GDM1 (cell line): ENCODE results near the gene ZDHHC12.

Experiments
- DNase-seq: peaks from one replicate; lab custom pipeline; 2025; lab: John Stamatoyannopoulos, UW

Gene ZDHHC12

DNA sequence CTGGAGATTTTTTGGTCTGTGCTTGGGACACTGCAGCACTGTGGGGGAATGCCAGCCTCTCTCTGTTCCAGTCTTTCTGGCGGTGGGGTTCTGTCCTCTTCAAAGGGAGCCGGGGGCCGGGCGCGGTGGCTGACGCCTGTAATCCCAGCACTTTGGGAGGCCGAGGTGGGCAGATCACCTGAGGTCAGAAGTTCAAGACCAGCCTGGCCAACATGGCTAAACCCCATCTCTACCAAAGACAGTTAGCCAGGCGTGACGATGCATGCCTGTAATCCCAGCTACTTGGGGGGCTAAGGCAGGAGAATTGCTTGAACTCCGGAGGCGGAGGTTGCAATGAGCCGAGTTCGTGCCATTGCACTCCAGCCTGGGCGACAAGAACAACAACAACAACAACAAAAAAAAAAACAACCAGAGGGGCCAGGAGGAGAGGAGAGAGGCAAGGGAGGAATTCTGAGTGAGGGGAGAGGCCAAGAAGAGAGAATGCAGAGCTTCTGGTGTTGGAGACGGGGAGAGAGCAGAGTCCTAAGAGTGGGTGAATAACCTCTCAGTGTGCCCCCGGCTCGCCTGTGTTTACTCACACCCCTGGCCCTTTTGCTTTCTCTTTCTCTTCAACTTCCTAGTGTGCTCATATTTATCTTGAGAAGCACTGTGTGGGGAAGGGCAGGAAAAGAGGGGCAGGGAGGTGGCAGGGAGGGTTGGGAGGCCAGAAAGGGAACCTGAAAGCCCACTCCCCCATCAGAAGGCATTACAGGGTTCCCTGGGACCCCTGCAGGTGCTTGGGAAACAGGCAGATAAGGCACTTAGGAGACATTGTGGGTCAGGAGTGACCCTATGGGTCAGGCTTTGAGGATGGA lies 38.1 kb downstream of the ZDHHC12 start:
- peak; percentile 55 for DNase-seq

DNA sequence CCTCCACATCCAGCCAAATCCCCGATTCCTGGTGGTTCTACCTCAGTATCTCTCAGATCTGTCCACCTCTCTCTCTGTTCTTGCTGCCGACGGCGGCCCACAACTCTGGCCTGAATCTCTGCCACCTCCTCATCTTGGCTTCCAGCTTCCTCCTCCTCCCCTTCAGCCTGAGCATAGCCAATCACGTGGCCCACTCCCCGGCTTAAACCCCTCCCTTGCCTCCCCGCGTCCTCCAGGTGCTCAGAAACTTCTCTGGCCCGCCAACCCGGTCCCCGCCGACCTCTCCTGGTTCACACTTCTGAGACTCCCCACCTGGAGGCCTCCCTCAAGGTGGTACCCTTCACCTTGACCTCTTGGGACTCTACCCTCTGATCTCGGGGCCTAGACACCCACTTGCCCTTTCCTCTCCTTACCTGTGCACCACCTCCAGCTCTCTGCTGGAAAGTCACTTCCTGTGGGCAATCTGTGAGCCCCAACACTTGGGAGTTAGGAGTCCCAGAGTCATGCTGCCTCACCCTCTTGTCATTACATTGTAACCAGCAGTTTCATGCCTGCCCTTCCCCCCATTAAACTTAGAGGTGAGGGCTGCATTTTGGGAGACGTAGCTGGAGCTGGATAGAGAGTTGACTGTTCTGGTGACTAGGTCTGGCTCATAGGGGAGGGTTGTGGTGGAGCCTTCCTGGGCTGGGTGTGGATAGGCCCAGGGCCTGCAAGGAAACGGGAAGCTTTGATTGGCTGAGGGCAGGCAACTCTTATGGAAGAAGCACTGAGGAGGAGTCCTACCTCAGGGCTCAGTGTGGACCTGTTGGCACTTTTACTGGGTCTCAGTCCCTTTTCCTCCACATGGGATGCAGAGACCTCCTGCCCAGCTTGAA lies 39.4 kb downstream of the ZDHHC12 start:
- DNase-seq = peak; percentile 69

DNA sequence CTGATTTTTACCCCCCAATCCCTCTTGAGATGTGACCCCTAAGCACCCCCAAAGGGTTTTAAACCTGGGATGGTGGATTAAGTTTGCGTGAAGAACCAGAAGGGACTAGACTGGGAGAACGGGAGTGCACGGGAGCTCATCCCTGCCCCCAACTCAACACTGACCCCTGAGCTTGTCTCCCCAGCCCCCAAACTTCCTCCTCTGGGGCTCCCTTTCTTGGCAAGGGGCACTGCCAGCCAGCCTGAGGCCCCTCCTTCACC lies 39.9 kb downstream of the ZDHHC12 start:
- no peak for DNase-seq

- no peak for DNase-seq
Observed at GRCh38 chr9:128683340-128684064, 40.4 kb downstream of the ZDHHC12 start.

GRCh38 chr9:128677794-128678193 lies 46.1 kb downstream of the ZDHHC12 start:
- DNase-seq = no peak

GRCh38 chr9:128675382-128675781 lies 48.5 kb downstream of the ZDHHC12 start:
- no peak for DNase-seq
